ENCODE measurements around the gene FAM131A.

GRCh38 chr3:184296616-184297015, 40.8 kb upstream of the FAM131A start:
- no peak for TF ChIP-seq CTCF (IDR thresholded peaks at IDR 0.05; ENCODE audit: low read depth, low read length, missing input control)
- TF ChIP-seq ZBTB33 (IDR thresholded peaks at IDR 0.05), result no peak
- no peak for TF ChIP-seq ATF3 (IDR thresholded peaks at IDR 0.05)
- TF ChIP-seq YY1 (IDR thresholded peaks at IDR 0.05), result no peak
- no peak for TF ChIP-seq RAD21 (IDR thresholded peaks at IDR 0.05)
- TF ChIP-seq SP1 (IDR thresholded peaks at IDR 0.05), result no peak
- no peak for TF ChIP-seq REST (IDR thresholded peaks at IDR 0.05)
- TF ChIP-seq TAF1 (conservative IDR thresholded peaks at IDR 0.05), result no peak
- no peak for TF ChIP-seq MAX (IDR thresholded peaks at IDR 0.05)
- no peak for TF ChIP-seq FOXA1 (IDR thresholded peaks at IDR 0.05)
- TF ChIP-seq EGR1 (IDR thresholded peaks at IDR 0.05; ENCODE audit: low read depth in 2 of 2), result no peak
